Parietal lobe (tissue), 1 donor: ENCODE data around the gene SNX18. TPM values are rescaled to one million over a fixed set of nuclear protein-coding genes. Genes with fewer than 3 reads are reported as not detected.

Experiments
- total RNA-seq: library from RNA; depleted of rRNA; stranded (reverse); fragments of >200 nt; gene quantifications from one replicate; pipeline ENCODE4 v1.2.3, GENCODE V29; 2014

SNX18 gene, protein sequence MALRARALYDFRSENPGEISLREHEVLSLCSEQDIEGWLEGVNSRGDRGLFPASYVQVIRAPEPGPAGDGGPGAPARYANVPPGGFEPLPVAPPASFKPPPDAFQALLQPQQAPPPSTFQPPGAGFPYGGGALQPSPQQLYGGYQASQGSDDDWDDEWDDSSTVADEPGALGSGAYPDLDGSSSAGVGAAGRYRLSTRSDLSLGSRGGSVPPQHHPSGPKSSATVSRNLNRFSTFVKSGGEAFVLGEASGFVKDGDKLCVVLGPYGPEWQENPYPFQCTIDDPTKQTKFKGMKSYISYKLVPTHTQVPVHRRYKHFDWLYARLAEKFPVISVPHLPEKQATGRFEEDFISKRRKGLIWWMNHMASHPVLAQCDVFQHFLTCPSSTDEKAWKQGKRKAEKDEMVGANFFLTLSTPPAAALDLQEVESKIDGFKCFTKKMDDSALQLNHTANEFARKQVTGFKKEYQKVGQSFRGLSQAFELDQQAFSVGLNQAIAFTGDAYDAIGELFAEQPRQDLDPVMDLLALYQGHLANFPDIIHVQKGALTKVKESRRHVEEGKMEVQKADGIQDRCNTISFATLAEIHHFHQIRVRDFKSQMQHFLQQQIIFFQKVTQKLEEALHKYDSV
- 33.2 TPM for total RNA-seq

DNA sequence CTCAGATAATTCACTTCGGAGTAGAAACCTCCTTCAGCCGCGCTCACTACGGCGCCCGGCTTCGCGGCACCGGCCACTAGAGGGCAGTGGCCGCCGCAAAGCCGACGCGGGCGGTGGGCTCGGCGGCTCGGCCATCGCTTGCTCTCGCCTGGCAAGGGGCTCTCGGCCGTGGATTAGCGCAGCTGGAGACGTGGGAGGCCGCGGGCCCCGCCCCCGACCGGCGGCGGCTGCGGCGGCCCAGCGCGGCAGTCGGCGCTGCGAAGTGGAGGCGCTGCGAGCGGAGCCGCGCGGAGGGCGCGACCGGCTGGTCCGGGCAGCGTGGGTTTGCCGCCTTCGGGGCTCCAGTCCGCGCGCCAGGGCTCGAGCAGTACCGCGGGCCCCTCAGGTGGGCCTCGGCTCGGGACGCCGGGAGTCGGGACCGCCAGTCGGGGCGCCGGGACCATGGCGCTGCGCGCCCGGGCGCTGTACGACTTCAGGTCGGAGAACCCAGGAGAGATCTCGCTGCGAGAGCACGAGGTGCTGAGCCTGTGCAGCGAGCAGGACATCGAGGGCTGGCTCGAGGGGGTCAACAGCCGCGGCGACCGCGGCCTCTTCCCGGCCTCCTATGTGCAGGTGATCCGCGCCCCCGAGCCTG, at the start of gene SNX18:
Gene SNX18 (plus strand): TSS at position 248 of the 634 bp plus-strand sequence. CDS start 194 bp downstream, at position 442.

Other genes starting within 250 kb of the SNX18 start
- gene ARL15, start 207.2 kb upstream of the SNX18 start, total RNA-seq: 119 TPM
- gene HSPB3, start 62.1 kb upstream of the SNX18 start, total RNA-seq: 0.94 TPM